GM19239 (cell line): Measurements from ENCODE around the gene LHX1.

Source experiments
- DNase-seq: peaks from one replicate; pipeline ENCODE4 v3.0.0; 2011; ENCODE audit warnings: low spot score; ENCODE audit not compliant: insufficient read length
- FAIRE-seq: peaks from 2 replicates; lab custom pipeline; 2011; peaks lifted over from hg19 to GRCh38; lab: Jason Lieb, UNC

LHX1 gene

GRCh38 chr17:36950027-36950426, 12.8 kb downstream of the LHX1 start:
- DNase-seq (no peak), FAIRE-seq (no peak)

DNA sequence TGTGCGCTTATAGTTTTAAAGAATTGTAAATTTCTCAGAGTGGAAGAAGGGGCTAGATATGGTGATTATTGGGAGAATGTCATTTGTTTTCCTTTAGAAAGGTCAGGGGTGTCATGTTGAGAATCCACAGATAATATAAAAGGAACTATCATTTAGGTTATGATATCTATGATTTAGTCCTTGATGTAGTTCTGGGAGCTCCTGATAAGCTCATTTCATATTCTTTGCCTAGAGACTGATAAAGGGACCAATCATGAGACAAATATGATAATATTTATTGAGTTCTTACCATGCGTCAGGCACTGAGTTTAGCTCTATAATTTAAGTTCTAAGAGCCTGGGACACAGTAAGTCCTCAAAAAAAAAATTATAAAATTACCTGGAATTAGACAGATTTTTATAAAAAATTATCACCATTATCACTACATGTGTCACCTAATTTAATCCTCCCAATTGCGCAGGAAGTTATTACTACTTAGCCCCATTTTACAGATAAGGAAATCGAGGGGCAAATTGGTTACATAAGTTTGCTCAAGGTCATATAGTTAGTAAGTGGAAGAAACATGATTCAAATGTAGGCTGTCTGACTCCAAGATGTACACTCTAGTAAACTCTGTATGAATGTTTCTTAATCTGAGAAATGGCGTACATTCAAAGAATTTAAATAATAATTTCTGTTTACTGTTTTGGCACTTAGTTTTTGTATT, 14.0 kb downstream of the LHX1 start:
- FAIRE-seq (no peak), DNase-seq (no peak)

- FAIRE-seq (no peak), DNase-seq (no peak)
Observed at GRCh38 chr17:36971508-36971907, 34.2 kb downstream of the LHX1 start.

- no peak for DNase-seq
- FAIRE-seq: no peak
Observed at GRCh38 chr17:36972186-36972700, 35.0 kb downstream of the LHX1 start.

DNA sequence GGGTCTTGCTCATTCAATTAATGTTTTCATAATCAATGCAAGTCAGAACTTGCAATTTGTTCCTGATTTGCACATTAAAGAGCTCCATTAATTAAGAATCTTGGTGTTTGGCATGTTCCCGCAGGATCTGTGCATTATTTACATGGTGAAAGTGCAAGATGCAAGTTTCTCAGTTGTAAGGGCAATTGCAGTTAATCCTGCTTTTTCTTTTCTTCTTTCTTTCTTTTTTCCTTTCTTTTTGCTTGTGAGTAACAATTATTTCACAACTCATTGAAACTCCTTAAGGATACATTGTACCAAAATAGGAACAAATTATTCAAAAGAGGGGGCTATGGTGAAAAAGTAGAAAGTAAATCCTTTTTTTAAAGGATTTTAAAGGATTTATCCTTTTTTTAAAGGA, 35.6 kb downstream of the LHX1 start:
- FAIRE-seq: no peak

DNA sequence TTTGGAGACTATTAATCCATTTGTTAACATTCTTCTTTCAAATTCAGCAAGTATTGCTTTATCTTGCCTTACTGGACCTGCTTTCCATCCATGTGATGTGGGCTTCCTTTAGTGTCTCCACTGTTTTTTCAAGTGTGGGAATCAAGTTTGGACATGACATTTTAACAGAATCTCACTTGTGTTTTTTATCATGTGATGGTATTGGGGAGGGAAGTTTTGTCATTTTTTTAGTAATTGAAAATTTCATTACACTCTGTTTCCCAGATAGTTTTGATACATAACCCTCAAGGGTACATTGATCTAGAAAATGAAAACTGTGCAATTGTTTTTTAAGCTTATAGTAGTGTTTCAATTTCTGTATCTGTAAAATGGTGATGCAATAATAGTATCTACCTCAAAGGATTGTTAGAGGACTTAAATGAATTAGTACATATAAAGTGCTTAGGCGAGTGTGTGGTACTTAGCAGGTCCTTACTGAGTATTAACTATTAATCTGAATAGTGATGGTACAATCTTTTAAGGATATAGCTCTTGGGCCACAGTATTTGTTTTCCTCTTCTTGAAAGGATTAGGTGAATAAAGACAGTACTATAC, 38.7 kb downstream of the LHX1 start:
- DNase-seq (no peak), FAIRE-seq (no peak)

More for the DNA sequence above, 35.6 kb downstream of the LHX1 start:
- no peak for DNase-seq

DNA sequence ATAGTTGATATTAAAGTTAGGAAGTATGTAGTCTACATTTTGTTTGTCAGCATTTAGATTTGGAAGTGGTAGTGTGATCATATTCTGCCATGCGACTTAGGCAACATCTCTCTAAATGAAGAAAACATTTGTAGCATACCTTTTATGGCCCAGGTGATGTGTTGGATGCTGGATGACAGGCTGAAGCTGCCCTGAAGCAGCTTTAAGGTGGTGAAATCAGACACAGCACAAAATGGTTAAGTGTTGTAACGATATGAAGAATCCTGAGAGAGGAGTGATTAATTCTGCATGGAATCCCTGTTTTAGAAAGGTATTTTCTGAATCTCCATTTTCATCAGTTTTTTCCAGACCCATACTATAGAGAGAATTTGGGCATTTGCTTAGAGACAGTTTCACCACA, 39.8 kb downstream of the LHX1 start:
- FAIRE-seq (no peak), DNase-seq (no peak)

DNA sequence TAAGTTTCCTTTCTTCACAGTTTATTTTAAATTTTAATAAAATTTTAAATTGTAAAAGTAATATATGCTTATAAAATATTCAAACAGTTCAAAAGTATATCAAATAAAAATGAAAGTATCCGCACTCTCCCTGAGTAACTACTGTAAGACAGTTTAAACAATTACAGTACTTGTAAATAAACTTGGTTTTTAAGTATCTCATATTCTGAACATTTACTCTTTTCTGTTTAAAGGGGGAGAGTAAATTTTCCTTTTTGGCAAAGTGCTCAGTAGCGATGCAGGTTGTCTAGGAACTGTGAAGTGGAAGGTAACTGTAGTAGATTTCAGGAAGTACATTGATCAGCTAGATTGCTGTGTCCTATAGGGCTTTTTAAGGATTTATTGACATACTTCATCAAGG, 40.3 kb downstream of the LHX1 start:
- no peak for DNase-seq
- FAIRE-seq: no peak

DNA sequence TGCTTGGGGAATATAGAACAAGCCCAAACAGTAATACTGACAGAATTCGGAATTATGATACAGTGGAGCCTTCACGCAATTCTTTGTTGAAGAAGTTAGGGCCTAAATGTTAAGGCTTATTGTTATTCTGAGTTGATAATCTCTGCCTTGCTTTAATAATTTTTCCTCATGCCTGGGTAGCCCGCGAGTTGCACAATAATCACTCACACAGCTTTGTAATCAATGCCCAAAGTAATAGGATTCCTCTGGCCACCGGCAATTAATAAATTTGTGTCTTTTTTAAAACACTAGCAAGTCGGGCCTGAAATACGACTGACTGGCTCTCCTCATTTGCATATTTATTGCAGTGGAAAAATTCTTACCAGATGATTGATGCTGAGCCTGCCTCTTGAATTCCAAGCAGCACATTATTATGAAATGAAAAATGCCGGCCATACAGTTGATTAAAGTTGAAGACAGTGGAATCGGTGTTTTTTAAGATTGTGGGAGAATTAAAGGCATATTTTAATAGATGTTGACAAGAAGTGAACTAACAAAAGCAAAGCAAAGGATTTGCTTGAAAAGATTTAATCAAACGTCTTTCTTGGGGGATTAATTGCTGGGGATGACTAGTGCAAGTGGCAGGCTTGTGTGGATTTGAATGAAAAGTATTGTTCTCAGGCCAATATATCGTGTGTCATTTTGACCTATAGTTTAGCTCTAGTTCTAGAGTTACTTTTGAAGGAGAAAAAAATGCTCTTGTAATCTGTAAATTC, 41.7 kb downstream of the LHX1 start:
- FAIRE-seq (no peak), DNase-seq (no peak)

GRCh38 chr17:36979565-36979941, 42.3 kb downstream of the LHX1 start:
- no peak for FAIRE-seq

DNA sequence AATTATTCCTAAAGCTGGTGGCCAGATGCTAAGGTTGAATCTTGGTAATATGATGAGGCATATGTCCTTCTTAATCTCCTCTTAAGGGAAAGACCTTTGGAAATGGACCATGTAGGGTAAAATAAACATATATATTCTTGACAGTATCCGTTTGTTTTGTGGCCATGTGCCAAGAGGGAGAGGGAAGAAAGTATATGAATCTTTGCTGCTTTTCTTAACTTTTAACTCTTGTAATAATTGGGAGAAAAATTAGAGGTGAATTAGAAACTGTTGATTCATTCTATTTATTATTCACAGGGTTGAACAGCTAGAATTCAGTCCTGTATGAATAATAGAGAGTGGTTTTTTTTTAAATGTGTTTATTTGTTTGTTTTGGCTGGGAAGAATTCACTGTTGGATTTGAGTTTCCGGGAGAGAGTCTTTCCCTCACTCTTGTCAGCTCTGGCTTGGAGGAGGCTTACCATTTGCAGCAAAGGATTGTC, 43.0 kb downstream of the LHX1 start:
- no peak for DNase-seq
- FAIRE-seq: no peak

More at GRCh38 chr17:36979565-36979941, 42.3 kb downstream of the LHX1 start:
- no peak for DNase-seq

GRCh38 chr17:36983618-36984017, 46.3 kb downstream of the LHX1 start:
- DNase-seq: no peak
- FAIRE-seq: no peak

DNA sequence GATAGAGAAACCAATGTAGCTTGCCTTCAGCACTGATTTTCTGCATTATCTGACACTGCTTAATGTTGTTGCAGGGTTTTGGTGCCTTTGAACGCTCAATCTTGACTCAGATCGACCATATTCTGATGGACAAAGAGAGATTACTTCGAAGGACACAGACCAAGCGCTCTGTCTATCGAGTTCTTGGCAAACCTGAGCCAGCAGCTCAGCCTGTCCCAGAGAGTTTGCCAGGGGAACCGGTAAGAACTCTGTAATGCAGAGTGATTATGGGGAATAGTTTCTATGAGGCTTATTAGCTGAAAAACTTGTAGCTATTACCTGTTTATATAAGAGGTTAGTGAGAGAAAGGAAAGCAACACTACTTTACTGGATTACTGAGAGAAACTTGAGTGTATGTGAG, 51.9 kb downstream of the LHX1 start:
- FAIRE-seq: no peak

DNA sequence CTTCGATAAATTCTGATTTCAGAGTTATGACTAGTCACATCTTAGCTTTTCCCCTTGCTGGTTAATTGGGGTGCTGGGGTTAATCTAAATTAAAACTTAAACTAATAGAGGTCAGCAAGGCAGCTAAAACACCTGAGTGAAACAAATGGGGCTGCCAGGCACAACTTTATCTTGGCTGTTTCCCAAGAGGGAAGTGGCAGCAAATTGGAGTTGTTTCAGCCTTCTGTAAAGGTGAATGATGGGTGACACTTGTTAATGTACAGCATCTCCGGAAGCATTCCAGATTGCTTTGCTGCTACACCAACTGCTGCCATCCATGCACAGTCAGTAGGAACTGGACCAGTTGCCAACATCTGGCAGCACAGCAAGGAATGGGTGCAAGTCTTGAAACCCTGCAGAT, 55.4 kb downstream of the LHX1 start:
- no peak for FAIRE-seq
- DNase-seq: no peak

More for the DNA sequence above, 51.9 kb downstream of the LHX1 start:
- DNase-seq: no peak

DNA sequence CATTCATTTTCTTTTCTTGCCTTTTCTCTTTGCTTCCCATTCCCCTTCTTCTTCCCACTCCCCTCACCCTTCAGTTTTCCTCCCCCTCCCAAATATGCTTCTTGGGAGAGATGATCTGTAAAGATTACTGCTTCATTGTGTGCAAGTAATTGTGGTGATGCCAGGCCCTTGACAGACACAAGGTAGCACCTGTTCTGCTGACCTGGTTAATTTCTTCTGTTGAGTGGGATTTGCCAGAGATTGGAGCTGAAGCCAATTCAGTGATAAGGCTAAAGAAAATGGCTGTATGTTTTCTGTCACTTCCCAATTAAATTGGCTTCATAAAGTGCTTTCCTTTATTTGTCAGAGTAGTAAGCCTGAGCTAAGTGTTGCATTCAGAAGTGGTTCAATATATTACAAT, 56.0 kb downstream of the LHX1 start:
- DNase-seq (no peak), FAIRE-seq (no peak)
